ENCODE data around the gene HSD17B8.

HSD17B8 gene

GRCh38 chr6:33206864-33207551 lies 2.6 kb downstream of the HSD17B8 start:
- no peak overlapping the region for H3K27ac ChIP-seq (ENCODE audit: insufficient read depth, low read length, poor library complexity, severe bottlenecking)
- H3K4me3 ChIP-seq (ENCODE audit: insufficient read depth, low read depth, low read length, poor library complexity, severe bottlenecking) = peak overlapping the region; percentile 93
- H3K27me3 ChIP-seq (replicated peaks; ENCODE audit: control insufficient read depth, insufficient read depth, low read length, poor library complexity, severe bottlenecking) = no peaks in the 10 kb centered on the region
- peaks cover 28% of the 10 kb centered on the region for H3K4me1 ChIP-seq (ENCODE audit: control insufficient read depth, insufficient read depth, low read length, poor library complexity, severe bottlenecking)
- no peaks in the 10 kb centered on the region for H3K9me3 ChIP-seq (ENCODE audit: control insufficient read depth, low read length)
- peaks cover 18% of the 10 kb centered on the region for H3K36me3 ChIP-seq (ENCODE audit: control insufficient read depth, insufficient read depth, low read length)
- no peak for DNase-seq

- Histone ChIP-seq H3K36me3 (ENCODE audit: control insufficient read depth, insufficient read depth, low read length) (peaks cover 17% of the 10 kb centered on the region), H3K9me3 (ENCODE audit: control insufficient read depth, low read length) (no peaks in the 10 kb centered on the region), H3K4me1 (ENCODE audit: control insufficient read depth, insufficient read depth, low read length, poor library complexity, severe bottlenecking) (peaks cover 29% of the 10 kb centered on the region), H3K4me3 (ENCODE audit: insufficient read depth, low read depth, low read length, poor library complexity, severe bottlenecking) (peak overlapping the region; percentile 93), H3K27me3 (replicated peaks; ENCODE audit: control insufficient read depth, insufficient read depth, low read length, poor library complexity, severe bottlenecking) (peaks cover 2% of the 10 kb centered on the region), H3K27ac (ENCODE audit: insufficient read depth, low read length, poor library complexity, severe bottlenecking) (peak overlapping the region; percentile 94)
- peak in 1 of 3 donors; percentile 21 for DNase-seq
Observed at GRCh38 chr6:33207552-33208090, 3.2 kb downstream of the HSD17B8 start.

GRCh38 chr6:33208091-33208967 lies 3.9 kb downstream of the HSD17B8 start, which contains the start of gene RING1:
Gene RING1 (plus strand): TSS chr6:33208500. CDS start chr6:33208823, 323 bp downstream.
- peaks cover 10% of the 10 kb centered on the region for H3K36me3 ChIP-seq (ENCODE audit: control insufficient read depth, insufficient read depth, low read length)
- peak within 1 kb of the TSS; percentile 94 for H3K27ac ChIP-seq (ENCODE audit: insufficient read depth, low read length, poor library complexity, severe bottlenecking)
- H3K4me1 ChIP-seq (ENCODE audit: control insufficient read depth, insufficient read depth, low read length, poor library complexity, severe bottlenecking) = peaks cover 36% of the 10 kb centered on the region
- no peaks in the 10 kb centered on the region for H3K9me3 ChIP-seq (ENCODE audit: control insufficient read depth, low read length)
- H3K27me3 ChIP-seq (replicated peaks; ENCODE audit: control insufficient read depth, insufficient read depth, low read length, poor library complexity, severe bottlenecking) = peaks cover 9% of the 10 kb centered on the region
- H3K4me3 ChIP-seq (ENCODE audit: insufficient read depth, low read depth, low read length, poor library complexity, severe bottlenecking) = peak within 1 kb of the TSS; percentile 93
- DNase-seq = peak; percentile 79 to 84 (median 79)

GRCh38 chr6:33209856-33210255 lies 5.4 kb downstream of the HSD17B8 start:
- peaks cover 7% of the 10 kb centered on the region for H3K36me3 ChIP-seq (ENCODE audit: control insufficient read depth, insufficient read depth, low read length)
- no peak overlapping the region for H3K27ac ChIP-seq (ENCODE audit: insufficient read depth, low read length, poor library complexity, severe bottlenecking)
- no peak for DNase-seq
- H3K4me3 ChIP-seq (ENCODE audit: insufficient read depth, low read depth, low read length, poor library complexity, severe bottlenecking) = no peak overlapping the region
- no peaks in the 10 kb centered on the region for H3K9me3 ChIP-seq (ENCODE audit: control insufficient read depth, low read length)
- peaks cover 14% of the 10 kb centered on the region for H3K27me3 ChIP-seq (replicated peaks; ENCODE audit: control insufficient read depth, insufficient read depth, low read length, poor library complexity, severe bottlenecking)
- peaks cover 33% of the 10 kb centered on the region for H3K4me1 ChIP-seq (ENCODE audit: control insufficient read depth, insufficient read depth, low read length, poor library complexity, severe bottlenecking)

- Histone ChIP-seq H3K27ac (ENCODE audit: insufficient read depth, low read length, poor library complexity, severe bottlenecking) (no peak overlapping the region), H3K9me3 (ENCODE audit: control insufficient read depth, low read length) (no peaks in the 10 kb centered on the region), H3K4me1 (ENCODE audit: control insufficient read depth, insufficient read depth, low read length, poor library complexity, severe bottlenecking) (peaks cover 25% of the 10 kb centered on the region), H3K4me3 (ENCODE audit: insufficient read depth, low read depth, low read length, poor library complexity, severe bottlenecking) (no peak overlapping the region), H3K36me3 (ENCODE audit: control insufficient read depth, insufficient read depth, low read length) (peaks cover 7% of the 10 kb centered on the region), H3K27me3 (replicated peaks; ENCODE audit: control insufficient read depth, insufficient read depth, low read length, poor library complexity, severe bottlenecking) (peaks cover 14% of the 10 kb centered on the region)
- no peak for DNase-seq
Observed at GRCh38 chr6:33211136-33211535, 6.7 kb downstream of the HSD17B8 start.

- H3K27ac ChIP-seq (ENCODE audit: insufficient read depth, low read length, poor library complexity, severe bottlenecking) = no peak overlapping the region
- no peaks in the 10 kb centered on the region for H3K9me3 ChIP-seq (ENCODE audit: control insufficient read depth, low read length)
- peaks cover 25% of the 10 kb centered on the region for H3K4me1 ChIP-seq (ENCODE audit: control insufficient read depth, insufficient read depth, low read length, poor library complexity, severe bottlenecking)
- H3K27me3 ChIP-seq (replicated peaks; ENCODE audit: control insufficient read depth, insufficient read depth, low read length, poor library complexity, severe bottlenecking) = peaks cover 14% of the 10 kb centered on the region
- H3K4me3 ChIP-seq (ENCODE audit: insufficient read depth, low read depth, low read length, poor library complexity, severe bottlenecking) = no peak overlapping the region
- H3K36me3 ChIP-seq (ENCODE audit: control insufficient read depth, insufficient read depth, low read length) = peaks cover 7% of the 10 kb centered on the region
- DNase-seq = no peak
Observed at GRCh38 chr6:33211666-33212422, 7.4 kb downstream of the HSD17B8 start.

GRCh38 chr6:33212857-33213165 lies 8.4 kb downstream of the HSD17B8 start:
- H3K4me3 ChIP-seq (ENCODE audit: insufficient read depth, low read depth, low read length, poor library complexity, severe bottlenecking) = no peak overlapping the region
- peaks cover 15% of the 10 kb centered on the region for H3K4me1 ChIP-seq (ENCODE audit: control insufficient read depth, insufficient read depth, low read length, poor library complexity, severe bottlenecking)
- peaks cover 14% of the 10 kb centered on the region for H3K27me3 ChIP-seq (replicated peaks; ENCODE audit: control insufficient read depth, insufficient read depth, low read length, poor library complexity, severe bottlenecking)
- no peak overlapping the region for H3K27ac ChIP-seq (ENCODE audit: insufficient read depth, low read length, poor library complexity, severe bottlenecking)
- DNase-seq = no peak
- no peaks in the 10 kb centered on the region for H3K9me3 ChIP-seq (ENCODE audit: control insufficient read depth, low read length)
- H3K36me3 ChIP-seq (ENCODE audit: control insufficient read depth, insufficient read depth, low read length) = peaks cover 7% of the 10 kb centered on the region

GRCh38 chr6:33213166-33213988 lies 8.9 kb downstream of the HSD17B8 start:
- peaks cover 7% of the 10 kb centered on the region for H3K36me3 ChIP-seq (ENCODE audit: control insufficient read depth, insufficient read depth, low read length)
- no peak overlapping the region for H3K4me3 ChIP-seq (ENCODE audit: insufficient read depth, low read depth, low read length, poor library complexity, severe bottlenecking)
- H3K9me3 ChIP-seq (ENCODE audit: control insufficient read depth, low read length) = no peaks in the 10 kb centered on the region
- peaks cover 14% of the 10 kb centered on the region for H3K27me3 ChIP-seq (replicated peaks; ENCODE audit: control insufficient read depth, insufficient read depth, low read length, poor library complexity, severe bottlenecking)
- no peak overlapping the region for H3K27ac ChIP-seq (ENCODE audit: insufficient read depth, low read length, poor library complexity, severe bottlenecking)
- no peak for DNase-seq
- H3K4me1 ChIP-seq (ENCODE audit: control insufficient read depth, insufficient read depth, low read length, poor library complexity, severe bottlenecking) = peaks cover 13% of the 10 kb centered on the region

- peaks cover 14% of the 10 kb centered on the region for H3K27me3 ChIP-seq (replicated peaks; ENCODE audit: control insufficient read depth, insufficient read depth, low read length, poor library complexity, severe bottlenecking)
- H3K36me3 ChIP-seq (ENCODE audit: control insufficient read depth, insufficient read depth, low read length) = peaks cover 7% of the 10 kb centered on the region
- no peak overlapping the region for H3K27ac ChIP-seq (ENCODE audit: insufficient read depth, low read length, poor library complexity, severe bottlenecking)
- no peaks in the 10 kb centered on the region for H3K9me3 ChIP-seq (ENCODE audit: control insufficient read depth, low read length)
- H3K4me1 ChIP-seq (ENCODE audit: control insufficient read depth, insufficient read depth, low read length, poor library complexity, severe bottlenecking) = peaks cover 13% of the 10 kb centered on the region
- no peak overlapping the region for H3K4me3 ChIP-seq (ENCODE audit: insufficient read depth, low read depth, low read length, poor library complexity, severe bottlenecking)
- DNase-seq = no peak
Observed at GRCh38 chr6:33213989-33214335, 9.5 kb downstream of the HSD17B8 start.

Data from effector memory CD4-positive, alpha-beta T cell (primary cell).